ENCODE measurements around the gene DENND6B.

DNA sequence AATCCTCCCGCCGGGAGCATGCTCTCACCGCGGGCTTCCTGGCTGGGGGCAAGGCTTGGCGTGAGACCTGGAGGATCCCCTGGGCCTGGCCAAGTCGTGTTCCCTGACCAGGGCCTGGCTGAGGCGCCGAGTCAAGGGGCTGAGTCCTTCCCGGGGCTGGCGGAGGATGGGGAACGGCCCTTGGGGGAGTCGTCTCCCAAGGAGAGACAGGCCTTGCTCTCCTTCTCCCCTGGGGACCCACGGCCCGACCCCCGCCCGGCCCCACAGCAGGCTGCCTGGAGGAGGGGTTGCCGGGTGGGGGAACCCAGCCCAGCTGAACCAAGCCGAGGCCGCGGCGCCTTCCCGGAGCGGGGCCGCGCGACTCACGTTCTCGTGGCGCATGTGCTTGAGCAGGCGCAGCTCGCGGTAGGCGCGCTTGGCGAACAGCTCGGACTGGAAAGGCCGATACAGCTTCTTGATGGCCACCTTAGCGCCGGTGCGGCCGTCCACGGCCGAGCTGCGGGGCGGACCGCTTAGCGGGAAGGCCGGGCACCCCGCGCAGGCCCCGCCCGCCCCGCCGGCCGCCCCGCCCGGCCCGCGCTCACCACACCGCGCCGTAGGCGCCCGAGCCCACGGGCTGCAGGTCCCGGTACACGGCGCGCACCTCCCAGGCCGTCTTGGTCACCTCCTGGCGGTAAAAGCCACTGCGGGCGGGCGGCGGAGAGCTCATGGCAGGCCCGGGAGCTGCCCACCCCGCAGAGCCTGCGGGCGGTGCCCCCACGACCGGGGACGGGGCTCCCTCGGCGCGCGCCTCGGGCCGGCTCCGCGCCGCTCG lies 65.8 kb downstream of the DENND6B start:
- no peak for TF ChIP-seq CTCF (IDR thresholded peaks at IDR 0.05)
- no peak for TF ChIP-seq POLR2AphosphoS5 (IDR thresholded peaks at IDR 0.05)
- TF ChIP-seq POLR2A (IDR thresholded peaks at IDR 0.05): no peak
